ENCODE measurements around the gene ATP12A.
A peak's percentile ranks its signal among the peaks of the same experiment; 100 is the strongest.

The ATP12A gene

GRCh38 chr13:24688111-24688510 lies 7.9 kb downstream of the ATP12A start:
- no peak for DNase-seq (ENCODE audit: low read depth)

GRCh38 chr13:24688950-24689349 lies 8.7 kb downstream of the ATP12A start:
- no peak for DNase-seq (ENCODE audit: low read depth)

- DNase-seq (ENCODE audit: low read depth), result no peak
Measured at GRCh38 chr13:24691381-24691780, 11.2 kb downstream of the ATP12A start.

- peak; percentile 75 for DNase-seq (ENCODE audit: low read depth)
Measured at GRCh38 chr13:24692561-24692960, 12.4 kb downstream of the ATP12A start.

GRCh38 chr13:24693862-24694471 lies 13.8 kb downstream of the ATP12A start:
- DNase-seq (ENCODE audit: low read depth), result peak; percentile 62

GRCh38 chr13:24694907-24695306 lies 14.7 kb downstream of the ATP12A start:
- no peak for DNase-seq (ENCODE audit: low read depth)

- no peak for DNase-seq (ENCODE audit: low read depth)
Measured at GRCh38 chr13:24698686-24699085, 18.5 kb downstream of the ATP12A start.

GRCh38 chr13:24699541-24699940 lies 19.3 kb downstream of the ATP12A start:
- DNase-seq (ENCODE audit: low read depth), result no peak

- no peak for DNase-seq (ENCODE audit: low read depth)
Measured at GRCh38 chr13:24700539-24700938, 20.3 kb downstream of the ATP12A start.

GRCh38 chr13:24706886-24707585 lies 26.8 kb downstream of the ATP12A start:
- DNase-seq (ENCODE audit: low read depth), result no peak

- DNase-seq (ENCODE audit: low read depth), result no peak
Measured at GRCh38 chr13:24709186-24709913, 29.1 kb downstream of the ATP12A start.

- no peak for DNase-seq (ENCODE audit: low read depth)
Measured at GRCh38 chr13:24713022-24713421, 32.8 kb downstream of the ATP12A start.

- DNase-seq (ENCODE audit: low read depth), result no peak
Measured at GRCh38 chr13:24716011-24716410, 35.8 kb downstream of the ATP12A start.

- DNase-seq (ENCODE audit: low read depth), result no peak
Measured at GRCh38 chr13:24716446-24716845, 36.2 kb downstream of the ATP12A start.

- no peak for DNase-seq (ENCODE audit: low read depth)
Measured at GRCh38 chr13:24717217-24717616, 37.0 kb downstream of the ATP12A start.

- DNase-seq (ENCODE audit: low read depth), result no peak
Measured at GRCh38 chr13:24718192-24718965, 38.2 kb downstream of the ATP12A start.

GRCh38 chr13:24719139-24719538 lies 38.9 kb downstream of the ATP12A start:
- DNase-seq (ENCODE audit: low read depth), result no peak

GRCh38 chr13:24723206-24723605 lies 43.0 kb downstream of the ATP12A start:
- DNase-seq (ENCODE audit: low read depth), result no peak

- DNase-seq (ENCODE audit: low read depth), result no peak
Measured at GRCh38 chr13:24724714-24725113, 44.5 kb downstream of the ATP12A start.

GRCh38 chr13:24725379-24725778 lies 45.2 kb downstream of the ATP12A start:
- no peak for DNase-seq (ENCODE audit: low read depth)

- DNase-seq (ENCODE audit: low read depth), result peak; percentile 89
Measured at GRCh38 chr13:24727731-24728601, 47.8 kb downstream of the ATP12A start.

All from iris pigment epithelial cell (primary cell).